Measurements from ENCODE around the gene GOLGA8F. TPM values are rescaled to one million over a fixed set of nuclear protein-coding genes. Genes with fewer than 3 reads are reported as not detected.
A peak's percentile ranks its signal among the peaks of the same experiment; 100 is the strongest.
"Not testable (repeated sequence)": the region's sequence is repeated elsewhere in the genome, so short reads cannot be mapped to it uniquely, and the experiment has no call there.

GOLGA8F gene
- total RNA-seq, result not detected

- H3K27ac Mint-ChIP-seq; H3K27me3 Mint-ChIP-seq; H3K36me3 Mint-ChIP-seq (ENCODE audit: low read depth); ATAC-seq; CTCF ChIA-PET; H3K4me1 Mint-ChIP-seq; H3K4me3 Mint-ChIP-seq; DNase-seq; POLR2A ChIA-PET; H3K9me3 Mint-ChIP-seq (ENCODE audit: low read depth); intact Hi-C loops (cut with DNase I, micrococcal nuclease): not testable (repeated sequence)
Measured at GRCh38 chr15:28378364-28378763, at the start of gene GOLGA8F. TSS of gene GOLGA8F (plus strand) at chr15:28378664. CDS start at chr15:28378762, 98 bp downstream.

GRCh38 chr15:28357984-28358383 lies 20.5 kb upstream of the GOLGA8F start, which contains the start of gene GOLGA6L24:
TSS of gene GOLGA6L24 (minus strand) at chr15:28358084. CDS start at chr15:28358023, 61 bp downstream.
- H3K27me3 Mint-ChIP-seq; CTCF ChIA-PET; POLR2A ChIA-PET; DNase-seq; H3K27ac Mint-ChIP-seq; H3K9me3 Mint-ChIP-seq (ENCODE audit: low read depth); intact Hi-C loops (cut with DNase I, micrococcal nuclease); H3K4me1 Mint-ChIP-seq; H3K4me3 Mint-ChIP-seq; ATAC-seq; H3K36me3 Mint-ChIP-seq (ENCODE audit: low read depth): not testable (repeated sequence)

GRCh38 chr15:28365502-28365901 lies 13.0 kb upstream of the GOLGA8F start:
- H3K4me1 Mint-ChIP-seq; DNase-seq; H3K4me3 Mint-ChIP-seq; CTCF ChIA-PET; intact Hi-C loops (cut with DNase I, micrococcal nuclease); POLR2A ChIA-PET; H3K27ac Mint-ChIP-seq; H3K27me3 Mint-ChIP-seq; ATAC-seq; H3K9me3 Mint-ChIP-seq (ENCODE audit: low read depth); H3K36me3 Mint-ChIP-seq (ENCODE audit: low read depth): not testable (repeated sequence)

DNA sequence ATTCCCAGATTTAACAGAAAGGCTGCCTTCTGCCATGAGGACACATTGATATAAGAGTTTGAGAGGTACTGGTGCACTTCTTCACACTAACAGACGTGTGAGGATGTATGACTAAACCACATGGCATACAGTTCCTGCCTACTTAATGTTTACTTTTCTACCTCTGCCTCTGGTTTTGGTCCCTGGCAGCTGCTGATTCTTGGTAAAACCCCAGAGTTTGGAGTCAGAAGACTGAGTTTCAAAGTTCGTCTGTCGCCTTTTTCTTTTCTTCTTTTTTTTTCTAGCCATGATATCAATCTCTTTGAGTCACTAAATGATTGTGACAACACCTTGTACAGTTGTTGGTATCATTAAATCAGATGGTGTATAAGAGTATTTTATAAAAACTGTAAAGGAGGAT lies 1.6 kb downstream of the GOLGA8F start:
- H3K4me3 Mint-ChIP-seq; POLR2A ChIA-PET; H3K4me1 Mint-ChIP-seq; H3K27ac Mint-ChIP-seq; H3K27me3 Mint-ChIP-seq; H3K9me3 Mint-ChIP-seq (ENCODE audit: low read depth); intact Hi-C loops (cut with DNase I, micrococcal nuclease); H3K36me3 Mint-ChIP-seq (ENCODE audit: low read depth); CTCF ChIA-PET; ATAC-seq: not testable (repeated sequence)
- DNase-seq, result peak; percentile 3

DNA sequence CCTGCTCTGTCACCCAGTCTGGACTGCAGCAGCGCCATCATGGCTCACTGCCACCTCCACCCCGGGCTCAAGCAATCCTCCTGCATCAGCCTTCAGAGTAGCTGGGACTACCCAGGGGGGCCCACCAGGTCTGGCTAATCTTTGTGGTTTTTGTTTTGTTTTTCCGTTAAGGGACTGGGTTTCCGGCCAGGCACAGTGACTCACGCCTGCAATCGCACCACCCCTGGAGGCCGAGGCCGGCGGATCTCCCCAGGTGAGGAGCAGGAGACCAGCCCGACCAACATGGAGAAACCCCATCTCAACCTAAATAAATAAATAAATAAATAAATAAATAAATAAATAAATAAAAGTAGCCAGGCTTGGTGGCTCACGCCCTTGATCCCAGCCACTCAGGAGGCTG lies 17.6 kb downstream of the GOLGA8F start:
- H3K27ac Mint-ChIP-seq; H3K36me3 Mint-ChIP-seq (ENCODE audit: low read depth); H3K4me3 Mint-ChIP-seq; H3K9me3 Mint-ChIP-seq (ENCODE audit: low read depth); ATAC-seq; POLR2A ChIA-PET; CTCF ChIA-PET; intact Hi-C loops (cut with DNase I, micrococcal nuclease); H3K27me3 Mint-ChIP-seq; DNase-seq; H3K4me1 Mint-ChIP-seq: not testable (repeated sequence)

DNA sequence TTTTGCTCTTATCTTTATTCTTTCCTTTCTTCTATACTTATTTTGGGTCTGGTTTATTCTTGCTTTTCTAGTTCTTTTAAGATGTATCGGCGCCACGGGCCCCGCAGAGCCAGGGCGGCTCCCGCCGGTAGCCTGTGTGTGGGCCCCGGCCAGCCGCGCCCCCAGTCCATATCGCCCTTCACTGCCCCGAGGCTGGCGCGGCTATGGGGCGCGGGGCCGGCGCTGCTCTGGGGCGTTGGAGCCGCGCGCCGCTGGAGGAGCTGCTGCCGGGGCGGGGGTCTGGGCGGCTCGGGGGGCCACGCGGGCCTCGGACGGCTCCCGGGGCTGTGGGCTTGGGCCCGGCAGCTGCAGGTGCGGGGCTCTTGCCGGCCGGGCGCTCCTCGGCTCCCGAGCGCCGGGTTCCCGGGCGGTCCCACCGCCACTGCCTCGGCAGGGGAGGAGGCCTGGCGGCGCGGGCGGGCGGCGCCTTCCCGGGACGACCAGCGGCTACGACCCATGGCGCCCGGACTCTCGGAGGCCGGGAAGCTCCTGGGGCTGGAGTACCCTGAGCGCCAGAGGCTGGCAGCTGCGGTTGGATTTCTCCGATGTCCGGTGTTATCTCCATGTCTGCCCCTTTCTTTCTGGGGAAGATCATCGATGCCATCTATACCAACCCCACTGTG lies 24.4 kb downstream of the GOLGA8F start:
- H3K27me3 Mint-ChIP-seq; H3K4me3 Mint-ChIP-seq; H3K4me1 Mint-ChIP-seq; POLR2A ChIA-PET; CTCF ChIA-PET; ATAC-seq; H3K36me3 Mint-ChIP-seq (ENCODE audit: low read depth); intact Hi-C loops (cut with DNase I, micrococcal nuclease); H3K9me3 Mint-ChIP-seq (ENCODE audit: low read depth); H3K27ac Mint-ChIP-seq: not testable (repeated sequence)
- DNase-seq, result peak; percentile 3

- H3K27ac Mint-ChIP-seq; H3K4me3 Mint-ChIP-seq; H3K9me3 Mint-ChIP-seq (ENCODE audit: low read depth); intact Hi-C loops (cut with DNase I, micrococcal nuclease); H3K4me1 Mint-ChIP-seq; DNase-seq; H3K36me3 Mint-ChIP-seq (ENCODE audit: low read depth); CTCF ChIA-PET; POLR2A ChIA-PET; H3K27me3 Mint-ChIP-seq; ATAC-seq: not testable (repeated sequence)
Measured at GRCh38 chr15:28420470-28420869, 42.0 kb downstream of the GOLGA8F start.

- H3K4me3 Mint-ChIP-seq; H3K27ac Mint-ChIP-seq; ATAC-seq; DNase-seq; H3K4me1 Mint-ChIP-seq; H3K27me3 Mint-ChIP-seq; POLR2A ChIA-PET; intact Hi-C loops (cut with DNase I, micrococcal nuclease); H3K36me3 Mint-ChIP-seq (ENCODE audit: low read depth); H3K9me3 Mint-ChIP-seq (ENCODE audit: low read depth); CTCF ChIA-PET: not testable (repeated sequence)
Measured at GRCh38 chr15:28435594-28435993, 57.1 kb downstream of the GOLGA8F start.

Small RNA genes lying within 50 kb of the gene (microRNA-seq; reads per million reads assigned to microRNA genes)
- not detected for gene MIR4509-2 (ENCODE audit: borderline replicate concordance)

Other genes starting within 250 kb of the GOLGA8F start
- 10 to 100 TPM; 26.8 to 35.0 TPM for gene HERC2, start 56.5 kb upstream of the GOLGA8F start, total RNA-seq
- gene GOLGA6L24, start 20.6 kb upstream of the GOLGA8F start, total RNA-seq, result not detected
- not detected for gene GOLGA8G, start 154.3 kb downstream of the GOLGA8F start, total RNA-seq
- not detected for gene GOLGA6L25, start 174.9 kb downstream of the GOLGA8F start, total RNA-seq